Peyer's patch (tissue), 4 donors: ENCODE results near the gene MSL3. TPM values are rescaled to one million over a fixed set of nuclear protein-coding genes. Genes with fewer than 3 reads are reported as not detected.

ENCODE experiments used
- DNase-seq, 3 donors: peaks; one replicate each; pipeline ENCODE4 v3.0.0-alpha.2; 2017 to 2019
- H3K27ac ChIP-seq, 4 donors: fragments of 200-600 bp; sonication (generic); one replicate each; pipeline ENCODE4 v1.5.1; 2016 to 2019
- H3K27me3 ChIP-seq, 2 donors: fragments of 200-600 bp; sonication (generic); one replicate each; pipeline ENCODE4 v1.5.1; 2019
- H3K36me3 ChIP-seq, 3 donors: fragments of 200-600 bp; sonication (generic); one replicate each; pipeline ENCODE4 v1.5.1; 2016 to 2019
- H3K4me1 ChIP-seq, 4 donors: fragments of 200-600 bp; sonication (generic); one replicate each; pipeline ENCODE4 v1.5.1; 2016 to 2019
- H3K4me3 ChIP-seq, 4 donors: fragments of 200-600 bp; sonication (generic); 1 replicate in 3 of 4; 2 replicates in 1 of 4; pipeline ENCODE4 v1.5.1; 2016 to 2019; ENCODE audit warnings: mild to moderate bottlenecking in 1 of 4
- H3K9me3 ChIP-seq, 4 donors: fragments of 200-600 bp; sonication (generic); one replicate each; pipeline ENCODE4 v1.5.1; 2016 to 2019; ENCODE audit warnings: mild to moderate bottlenecking in 1 of 4
- POLR2A ChIP-seq, 2 donors: fragments of 450-650 bp; IDR thresholded peaks; one replicate each; pipeline ENCODE4 v1.5.1; 2017; ENCODE audit warnings: antibody characterized with exemption in 2 of 2, mild to moderate bottlenecking in 2 of 2, moderate library complexity in 2 of 2
- total RNA-seq, 4 donors: library from RNA; depleted of rRNA; stranded (reverse); fragments of >200 nt; gene quantifications; one replicate each; pipeline ENCODE4 v1.1.0, GENCODE V29; 2016
- TF ChIP-seq, protein P1 (sequence below), 6 experiments: fragments of 450-650 bp in 4 of 6; fragments of 200-600 bp in 2 of 6; sonication (generic) in 1 of 6; IDR thresholded peaks; one replicate each; pipeline ENCODE4 v1.5.1; 2017 to 2019; ENCODE audit warnings: antibody characterized with exemption in 6 of 6, mild to moderate bottlenecking in 3 of 6, moderate library complexity in 1 of 6

The MSL3 gene
- total RNA-seq, 4 donors from 2014 or later, result 22.5 to 72.6 (median 29.0) TPM

DNA sequence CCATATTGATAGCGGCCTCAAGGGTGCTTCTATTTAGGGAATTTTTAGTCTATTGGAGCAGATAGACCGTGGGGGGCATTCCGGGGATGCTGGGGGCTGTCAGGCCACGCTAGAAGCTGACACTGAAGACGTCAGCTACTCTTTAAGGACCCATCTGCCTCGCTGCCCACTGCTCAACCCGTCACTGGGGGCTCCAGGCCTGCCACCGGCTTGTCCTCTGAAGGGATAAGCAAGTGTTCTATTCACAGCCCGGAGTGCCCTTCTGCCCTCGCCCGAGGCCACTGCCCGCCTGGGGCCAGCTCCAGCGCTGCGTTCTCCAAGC, 679 bp upstream of the MSL3 start:
- Histone ChIP-seq H3K4me1 (peaks cover 0 to 3% (median 0%) of the 10 kb centered on the region in 4 donors), H3K36me3 (peaks cover 0 to 8% (median 0%) of the 10 kb centered on the region in 3 donors), H3K27ac (peak overlapping the region; percentile 68 to 95 (median 86)), H3K9me3 (no peaks in the 10 kb centered on the region), H3K4me3 (peak overlapping the region; percentile 54 to 88 (median 72)), H3K27me3 (no peaks in the 10 kb centered on the region)
- no peak for DNase-seq
- TF ChIP-seq, protein P1, sequence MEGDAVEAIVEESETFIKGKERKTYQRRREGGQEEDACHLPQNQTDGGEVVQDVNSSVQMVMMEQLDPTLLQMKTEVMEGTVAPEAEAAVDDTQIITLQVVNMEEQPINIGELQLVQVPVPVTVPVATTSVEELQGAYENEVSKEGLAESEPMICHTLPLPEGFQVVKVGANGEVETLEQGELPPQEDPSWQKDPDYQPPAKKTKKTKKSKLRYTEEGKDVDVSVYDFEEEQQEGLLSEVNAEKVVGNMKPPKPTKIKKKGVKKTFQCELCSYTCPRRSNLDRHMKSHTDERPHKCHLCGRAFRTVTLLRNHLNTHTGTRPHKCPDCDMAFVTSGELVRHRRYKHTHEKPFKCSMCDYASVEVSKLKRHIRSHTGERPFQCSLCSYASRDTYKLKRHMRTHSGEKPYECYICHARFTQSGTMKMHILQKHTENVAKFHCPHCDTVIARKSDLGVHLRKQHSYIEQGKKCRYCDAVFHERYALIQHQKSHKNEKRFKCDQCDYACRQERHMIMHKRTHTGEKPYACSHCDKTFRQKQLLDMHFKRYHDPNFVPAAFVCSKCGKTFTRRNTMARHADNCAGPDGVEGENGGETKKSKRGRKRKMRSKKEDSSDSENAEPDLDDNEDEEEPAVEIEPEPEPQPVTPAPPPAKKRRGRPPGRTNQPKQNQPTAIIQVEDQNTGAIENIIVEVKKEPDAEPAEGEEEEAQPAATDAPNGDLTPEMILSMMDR (IDR thresholded peaks at IDR 0.05), result no peak
- no peak for TF ChIP-seq POLR2A (IDR thresholded peaks at IDR 0.05)

DNA sequence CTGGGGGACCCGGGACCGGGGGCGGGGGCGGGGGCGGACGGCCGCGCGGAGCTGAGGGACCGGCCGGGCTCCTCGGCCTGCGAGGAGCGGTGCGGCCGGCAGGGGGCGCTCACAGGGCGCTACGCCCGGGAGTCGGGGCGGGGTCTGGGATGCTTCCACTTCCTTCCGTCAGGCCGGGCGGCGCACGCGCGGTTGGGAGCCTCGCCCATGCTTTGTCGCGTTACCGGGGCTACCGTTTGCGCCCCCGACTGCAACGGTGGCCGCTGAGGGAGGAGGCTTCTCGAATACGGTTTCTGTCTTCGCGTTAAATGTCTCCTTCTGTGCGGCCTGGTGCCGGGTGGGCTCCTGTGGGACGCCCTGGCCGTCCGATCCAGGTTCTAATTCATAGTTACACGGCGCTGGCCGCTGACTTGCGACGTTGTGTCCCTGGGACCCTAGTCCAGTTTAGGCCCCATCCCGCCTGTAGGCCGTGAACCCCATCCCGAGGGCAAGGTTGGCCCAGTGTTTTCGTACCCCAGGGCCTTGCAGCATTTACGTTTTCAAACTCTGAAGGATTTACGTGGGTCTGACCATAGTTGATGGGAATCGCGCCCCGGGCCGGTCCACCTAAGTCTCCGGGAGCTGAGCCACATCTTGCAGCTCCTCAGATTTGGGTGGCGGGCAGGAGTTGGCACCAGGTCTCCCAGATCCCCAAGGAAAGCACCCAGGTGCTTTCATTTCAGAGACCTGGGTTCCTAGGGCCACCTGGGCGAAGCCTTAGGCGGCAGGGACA, 549 bp downstream of the MSL3 start:
- Histone ChIP-seq H3K9me3 (no peaks in the 10 kb centered on the region), H3K27me3 (no peaks in the 10 kb centered on the region), H3K4me1 (peaks cover 0 to 3% (median 0%) of the 10 kb centered on the region in 4 donors), H3K27ac (peak overlapping the region; percentile 83 to 95 (median 86)), H3K4me3 (peak overlapping the region; percentile 54 to 88 (median 72)), H3K36me3 (peaks cover 0 to 20% (median 0%) of the 10 kb centered on the region in 3 donors)
- TF ChIP-seq, protein P1 (IDR thresholded peaks at IDR 0.05), result peak; percentile 56 to 74 (median 69)
- no peak for TF ChIP-seq POLR2A (IDR thresholded peaks at IDR 0.05)
- DNase-seq, result peak; percentile 80 to 93 (median 87)

- TF ChIP-seq POLR2A (IDR thresholded peaks at IDR 0.05), result no peak
- TF ChIP-seq, protein P1 (IDR thresholded peaks at IDR 0.05), result no peak
- no peaks in the 10 kb centered on the region for H3K9me3 ChIP-seq
- DNase-seq, result peak in 1 of 3 donors; percentile 62
- peak overlapping the region; percentile 83 to 95 (median 86) for H3K27ac ChIP-seq
- peaks cover 0 to 21% (median 0%) of the 10 kb centered on the region in 3 donors for H3K36me3 ChIP-seq
- H3K27me3 ChIP-seq, result no peaks in the 10 kb centered on the region
- peak overlapping the region; percentile 54 to 88 (median 72) for H3K4me3 ChIP-seq
- peaks cover 0 to 3% (median 0%) of the 10 kb centered on the region in 4 donors for H3K4me1 ChIP-seq
These were observed 1.1 kb downstream of the MSL3 start for GRCh38 chrX:11759172-11759460.

DNA sequence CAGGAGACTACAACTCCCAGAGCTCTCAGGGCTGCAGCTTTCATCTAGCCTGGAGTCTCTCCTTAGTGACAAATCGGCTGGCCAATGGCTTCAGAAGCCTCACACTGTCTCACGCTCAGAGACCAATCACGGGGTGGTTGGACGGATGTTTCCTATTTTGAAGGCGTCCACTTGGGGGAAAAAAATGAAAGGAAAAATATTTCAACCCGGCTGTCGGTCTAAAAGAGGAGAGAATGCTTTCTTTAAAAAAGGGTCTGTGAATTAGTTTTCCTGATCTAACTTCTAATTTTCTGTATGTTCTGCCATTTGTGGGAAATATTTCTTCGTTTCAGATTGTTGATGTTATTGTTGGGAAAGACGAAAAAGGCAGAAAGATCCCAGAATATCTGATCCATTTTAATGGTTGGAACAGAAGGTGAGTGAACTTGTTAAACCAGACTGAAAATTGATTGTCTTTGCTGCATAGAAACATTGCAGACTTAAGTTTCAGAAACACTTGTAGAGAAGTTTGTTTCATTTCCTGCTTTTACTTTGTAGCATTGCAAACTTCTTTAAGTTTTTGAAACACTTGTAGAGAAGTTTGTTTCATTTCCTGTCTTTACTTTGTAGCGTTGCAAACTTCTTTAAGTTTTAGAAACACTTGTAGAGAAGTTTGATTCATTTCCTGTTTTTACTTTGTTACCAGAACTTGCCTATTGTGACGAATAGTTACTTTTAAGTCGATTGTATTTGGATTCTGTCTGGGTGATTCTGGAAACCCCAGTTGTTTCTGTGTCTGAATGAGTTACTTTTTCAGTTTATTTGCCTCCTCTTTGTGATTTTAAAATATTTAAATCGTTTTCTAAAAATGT, 1.6 kb downstream of the MSL3 start:
- Histone ChIP-seq H3K36me3 (peaks cover 0 to 21% (median 0%) of the 10 kb centered on the region in 3 donors), H3K4me1 (peaks cover 0 to 3% (median 0%) of the 10 kb centered on the region in 4 donors), H3K27me3 (no peaks in the 10 kb centered on the region), H3K4me3 (peak overlapping the region; percentile 54 to 88 (median 72)), H3K27ac (peak overlapping the region; percentile 83 to 95 (median 86)), H3K9me3 (no peaks in the 10 kb centered on the region)
- no peak for TF ChIP-seq POLR2A (IDR thresholded peaks at IDR 0.05)
- TF ChIP-seq, protein P1 (IDR thresholded peaks at IDR 0.05), result peak in 2 of 6 experiments; percentile 24 to 28
- peak in 2 of 3 donors; percentile 83 to 93 for DNase-seq

- Histone ChIP-seq H3K36me3 (peaks cover 0 to 29% (median 0%) of the 10 kb centered on the region in 3 donors), H3K9me3 (no peaks in the 10 kb centered on the region), H3K4me3 (peak overlapping the region in 1 of 4 donors; percentile 14), H3K27ac (peak overlapping the region in 2 of 4 donors; percentile 17 to 84), H3K4me1 (peaks cover 0 to 3% (median 0%) of the 10 kb centered on the region in 4 donors), H3K27me3 (no peaks in the 10 kb centered on the region)
- no peak for DNase-seq
- no peak for TF ChIP-seq POLR2A (IDR thresholded peaks at IDR 0.05)
- TF ChIP-seq, protein P1 (IDR thresholded peaks at IDR 0.05), result no peak
These were observed 2.9 kb downstream of the MSL3 start for GRCh38 chrX:11760958-11761357.
